GM19351 (cell line): ENCODE results near the gene TMEM232.
A peak's percentile ranks its signal among the peaks of the same experiment; 100 is the strongest.

Experiments
- ATAC-seq: cut with Tn5 transposase; IDR thresholded peaks from one replicate; pipeline ENCODE4 v1.9.1; 2021; ENCODE audit warnings: mild to moderate bottlenecking, moderate library complexity; ENCODE audit not compliant: unreplicated experiment

TMEM232 gene

DNA sequence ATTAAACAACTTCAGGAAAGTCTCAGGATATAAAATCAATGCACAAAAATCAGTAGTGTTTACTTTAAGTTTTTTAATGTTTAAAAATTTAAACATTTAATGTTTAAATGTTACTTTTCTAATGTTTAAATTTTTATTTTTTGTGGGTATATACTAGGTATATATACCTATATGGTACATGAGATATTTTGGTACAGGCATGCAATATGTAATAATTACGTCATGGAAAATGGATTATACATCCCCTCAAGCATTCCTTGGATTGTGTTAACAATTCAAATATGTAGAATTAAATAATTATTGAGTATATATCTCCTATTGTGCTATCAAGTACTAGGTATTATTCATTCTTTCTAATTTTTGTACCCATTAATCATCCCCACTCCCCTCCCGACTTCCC lies 291.3 kb downstream of the TMEM232 start:
- ATAC-seq, result no peak

DNA sequence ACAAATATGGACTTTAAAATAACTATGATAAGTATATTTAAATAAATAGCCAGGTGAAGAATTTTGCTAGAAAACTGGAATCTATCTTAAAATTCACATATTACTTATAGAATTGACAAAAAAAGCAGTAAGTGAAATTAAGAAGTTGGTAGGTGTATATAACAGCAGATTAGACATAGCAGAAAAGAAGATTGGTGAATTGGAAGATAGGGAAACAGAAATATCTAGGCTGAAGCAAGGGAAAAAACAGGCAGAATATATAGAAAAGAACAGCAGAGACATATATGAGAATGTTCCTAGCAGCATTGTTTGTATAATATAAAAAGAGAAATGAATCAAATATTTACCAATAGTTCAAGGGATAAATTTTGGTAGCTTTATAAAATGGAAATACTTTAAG lies 294.9 kb downstream of the TMEM232 start:
- ATAC-seq, result no peak

DNA sequence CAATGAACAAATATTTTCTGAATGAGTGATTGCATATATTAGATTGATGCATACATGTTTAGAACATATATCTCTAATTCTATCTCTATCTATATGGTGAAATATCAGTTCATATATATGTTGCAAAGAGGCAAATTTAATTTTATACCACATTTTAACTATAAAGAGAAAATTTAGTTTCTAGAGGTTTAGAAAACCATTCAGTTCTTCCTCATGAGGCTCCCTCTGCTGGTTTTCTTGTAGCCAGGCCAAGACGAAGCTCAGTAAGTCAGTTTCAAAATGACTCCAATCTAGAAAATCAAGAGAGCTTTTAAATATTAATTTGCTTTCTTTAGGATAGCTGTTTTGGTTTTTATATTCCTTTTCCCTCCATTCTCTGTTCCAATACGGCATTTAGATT lies 312.1 kb downstream of the TMEM232 start:
- ATAC-seq, result peak; percentile 83

DNA sequence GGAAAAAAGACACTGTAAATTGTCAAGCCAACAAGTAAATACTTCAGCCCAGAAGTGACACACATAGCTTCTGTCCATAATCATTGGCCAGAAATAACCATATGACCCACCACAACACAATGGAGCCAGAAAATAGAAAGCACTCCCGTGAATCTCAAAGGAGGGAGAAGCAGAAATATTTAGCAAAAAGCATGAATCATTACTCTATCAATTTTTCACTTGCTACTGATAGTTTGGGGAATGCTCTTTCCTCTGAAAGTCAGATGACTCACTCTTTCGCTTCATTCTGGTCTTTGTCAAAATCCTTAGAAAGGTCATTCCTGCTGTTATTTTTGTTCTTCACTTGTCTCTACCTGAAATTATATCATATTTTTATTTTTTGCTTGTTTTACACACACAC lies 312.6 kb downstream of the TMEM232 start:
- ATAC-seq, result no peak

DNA sequence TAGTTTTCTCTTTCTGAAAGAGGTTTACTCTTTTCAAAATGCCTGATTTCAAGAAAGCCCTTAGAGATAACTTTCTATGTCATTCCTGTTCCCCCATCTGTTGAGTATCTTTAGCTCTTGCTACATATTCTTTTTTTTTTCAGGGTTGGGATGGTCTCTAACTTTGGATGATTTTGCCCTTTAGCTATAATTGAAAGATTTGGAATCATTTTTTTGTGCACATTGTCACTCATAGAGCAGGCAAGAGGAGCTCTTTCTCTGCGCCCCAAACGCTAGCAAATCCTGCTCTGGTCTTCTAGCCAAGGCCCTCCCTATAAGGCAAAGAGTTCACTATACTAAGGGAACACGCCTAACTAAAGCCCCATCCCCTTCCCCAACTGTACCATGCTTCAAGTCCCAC lies 316.9 kb downstream of the TMEM232 start:
- no peak for ATAC-seq

DNA sequence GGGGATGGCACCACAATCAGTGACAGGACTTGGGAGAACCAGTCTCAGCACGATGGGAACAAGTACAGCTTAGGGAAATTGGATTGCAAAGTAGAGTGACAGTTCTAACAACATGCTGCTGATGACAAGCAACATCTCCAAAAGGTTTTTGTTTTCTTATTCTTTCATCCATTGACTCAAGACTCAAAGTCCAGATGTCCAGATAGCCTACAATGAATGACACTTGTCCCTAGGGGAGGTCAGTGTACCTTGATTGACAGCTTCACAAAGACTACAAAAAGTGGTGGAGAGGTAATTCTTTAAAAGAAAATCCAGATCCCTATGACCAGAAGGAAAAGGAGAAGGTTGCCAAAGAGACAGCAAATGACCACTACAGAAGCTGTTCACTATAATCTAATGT lies 323.9 kb downstream of the TMEM232 start:
- ATAC-seq, result no peak

DNA sequence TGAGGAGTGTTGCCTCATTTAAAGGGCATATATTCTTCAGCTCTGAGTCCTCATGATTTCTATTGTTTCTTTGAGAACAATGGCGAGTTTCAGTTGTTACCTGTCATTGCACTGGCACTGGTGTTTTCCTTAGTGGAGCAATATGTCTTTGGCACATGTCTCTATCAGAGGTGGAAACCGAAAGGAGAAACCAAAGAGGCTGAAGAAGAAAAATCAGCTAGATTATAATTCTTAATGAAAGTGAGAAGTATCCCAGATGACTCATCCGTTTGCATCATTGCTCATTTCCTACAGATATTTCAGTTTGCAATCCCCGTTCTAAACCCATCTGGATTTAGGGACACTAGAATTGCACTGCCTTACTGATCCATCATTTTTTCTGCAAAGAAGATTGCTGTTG lies 324.6 kb downstream of the TMEM232 start:
- no peak for ATAC-seq

DNA sequence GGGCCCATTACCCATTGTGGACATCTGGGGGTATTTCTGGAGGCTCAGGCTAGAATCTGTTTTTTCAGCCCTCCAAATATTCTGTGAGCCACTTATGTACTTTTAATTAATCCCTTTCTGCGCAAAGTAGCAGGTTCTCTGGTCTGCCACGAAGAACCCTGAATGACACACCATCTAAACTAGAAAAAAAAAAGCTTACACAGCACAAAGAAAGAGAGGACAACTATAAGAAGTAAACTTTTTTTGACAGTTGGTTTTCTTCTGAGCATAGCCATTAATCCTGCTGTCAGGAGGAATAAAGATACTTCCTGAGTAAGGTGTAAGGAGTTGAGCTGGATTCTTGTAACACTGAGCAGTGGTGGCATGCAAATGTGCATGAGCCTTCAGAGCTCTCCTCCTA lies 327.5 kb downstream of the TMEM232 start:
- no peak for ATAC-seq

DNA sequence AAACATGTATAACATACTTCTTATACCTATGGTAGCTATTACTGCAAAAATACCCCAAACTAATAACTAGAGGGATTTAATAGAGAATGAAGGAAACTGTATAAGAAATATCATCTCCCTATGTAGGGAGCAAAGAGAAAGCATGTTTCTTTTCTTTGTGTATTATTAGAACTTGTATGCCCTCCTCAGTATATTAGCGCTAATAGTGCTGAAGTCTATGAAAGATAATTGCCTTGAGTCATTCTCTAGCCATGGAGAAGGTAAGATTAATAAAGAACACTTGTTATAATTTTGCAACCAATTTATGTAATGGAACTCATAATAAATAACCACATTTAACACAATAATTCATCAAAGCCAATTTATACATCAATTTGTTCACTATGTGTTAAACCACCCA lies 329.2 kb downstream of the TMEM232 start:
- no peak for ATAC-seq

DNA sequence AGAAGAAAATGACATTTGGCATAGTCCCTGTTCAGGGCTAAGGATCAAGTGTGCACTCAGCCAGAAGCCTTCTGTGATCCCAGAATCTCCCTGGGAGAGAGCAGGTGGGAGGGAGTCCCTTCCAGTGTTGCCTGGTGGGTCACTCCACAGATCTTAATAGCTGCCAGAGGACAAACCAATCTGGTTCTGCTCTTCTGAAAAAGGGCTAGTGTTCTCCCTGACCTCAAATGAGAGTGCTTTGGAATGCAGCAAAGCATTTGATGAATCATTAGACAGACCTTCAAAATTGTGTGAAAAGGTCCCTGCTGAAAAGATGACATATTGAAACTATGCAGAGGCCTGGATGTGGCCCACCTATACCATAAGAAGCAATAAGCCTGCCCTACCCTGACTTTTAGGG lies 339.7 kb downstream of the TMEM232 start:
- no peak for ATAC-seq

DNA sequence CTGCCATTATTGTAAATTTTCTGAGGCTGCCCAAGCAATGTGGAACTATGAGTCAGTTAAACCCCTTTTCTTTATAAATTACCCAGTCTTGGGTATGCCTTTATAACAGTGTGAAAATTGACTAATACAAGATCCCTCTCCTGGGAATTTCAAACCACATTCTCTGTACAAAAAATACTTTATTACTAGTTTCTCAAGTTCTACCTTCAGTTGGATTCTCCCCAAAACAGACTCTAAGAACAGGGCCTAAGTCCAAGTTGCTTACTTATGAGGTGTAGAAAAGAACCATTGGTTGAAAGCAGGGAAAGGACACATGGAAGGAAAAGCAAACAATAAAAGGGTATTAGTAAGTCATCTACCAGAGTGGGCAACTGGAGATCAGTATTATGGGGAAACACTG lies 343.2 kb downstream of the TMEM232 start:
- no peak for ATAC-seq

DNA sequence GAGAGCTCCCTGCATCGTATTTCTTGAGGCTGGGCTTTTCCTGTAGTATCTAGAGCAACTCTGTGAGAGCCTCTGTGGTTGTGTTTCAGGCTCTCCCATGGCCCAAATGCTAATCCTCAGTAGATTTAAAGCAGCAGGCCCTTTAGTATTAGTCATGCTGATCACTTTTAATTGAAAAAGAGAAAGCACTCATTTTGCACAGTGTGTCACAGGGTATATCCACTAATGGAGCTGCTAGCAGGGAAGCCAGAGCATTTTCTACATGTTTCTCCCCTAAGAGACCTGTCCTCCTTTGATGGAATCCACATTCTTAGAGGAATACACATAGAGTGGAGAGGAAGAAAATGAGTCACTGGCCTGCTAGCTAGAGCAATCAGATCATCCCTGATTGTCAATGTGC lies 348.5 kb downstream of the TMEM232 start:
- no peak for ATAC-seq

DNA sequence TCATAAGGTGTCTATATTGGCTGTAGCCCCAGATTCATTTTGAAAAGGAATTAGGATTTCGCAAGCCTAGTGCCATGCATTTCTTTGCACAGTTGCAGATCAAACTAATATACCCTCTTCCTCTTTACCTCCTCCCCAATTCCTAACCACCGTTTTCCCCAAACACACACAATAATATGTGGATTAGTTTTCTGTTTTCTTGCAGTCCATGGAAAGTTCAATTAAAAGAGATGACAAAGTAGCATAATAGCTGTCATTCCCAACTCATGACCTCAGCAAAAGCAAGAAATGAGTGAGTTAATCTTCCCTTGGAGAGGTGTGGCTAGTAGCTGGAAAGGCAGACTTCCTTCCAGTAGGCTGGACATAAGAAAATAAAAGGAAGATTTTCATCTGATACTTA lies 349.1 kb downstream of the TMEM232 start:
- no peak for ATAC-seq

DNA sequence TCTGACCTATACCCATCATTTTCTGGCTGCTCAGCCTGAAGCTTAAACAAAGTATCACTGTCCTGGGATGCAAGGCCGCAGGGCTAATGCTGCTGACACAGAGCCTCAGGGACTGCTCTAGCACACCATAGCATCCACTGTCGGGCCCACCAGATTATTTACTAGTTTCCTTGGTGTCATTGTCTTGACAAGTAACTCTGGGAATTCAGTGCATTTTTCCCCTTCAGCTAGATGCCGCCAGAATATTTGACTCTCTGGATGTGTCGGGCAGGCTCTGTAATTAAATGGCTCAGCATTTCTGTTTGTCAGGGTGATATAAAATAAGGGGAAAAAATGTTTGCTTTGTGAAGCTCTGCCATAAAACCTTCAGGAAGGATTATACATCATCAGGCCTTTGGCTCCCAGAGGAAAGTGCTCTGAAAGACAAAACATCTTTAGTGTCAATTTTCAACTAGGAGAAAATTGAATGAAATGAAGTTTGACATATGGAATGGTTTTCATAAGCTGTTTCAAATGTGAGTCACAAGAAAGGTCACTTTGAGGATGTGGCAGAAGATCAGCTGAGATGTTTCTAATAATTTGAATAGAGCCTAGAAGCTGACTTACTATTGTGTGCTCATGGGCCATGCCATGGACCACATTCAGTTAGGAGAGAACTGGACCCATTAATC lies 350.1 kb downstream of the TMEM232 start:
- ATAC-seq, result no peak

DNA sequence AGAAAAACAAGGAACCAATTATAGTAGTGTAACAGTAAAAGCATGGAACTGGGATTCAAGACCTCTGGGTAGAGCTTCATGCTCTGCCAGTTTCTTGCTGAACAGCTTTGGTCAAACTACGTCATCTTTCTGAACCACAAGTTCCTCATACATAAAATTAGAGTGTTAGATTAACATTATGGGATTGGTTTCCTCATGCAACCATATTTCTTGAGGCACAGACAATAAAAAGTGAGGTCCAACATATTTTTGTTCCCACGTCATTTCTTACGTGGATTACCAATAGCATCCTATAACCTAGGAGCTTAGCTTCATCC lies 354.8 kb downstream of the TMEM232 start:
- ATAC-seq, result peak; percentile 92

DNA sequence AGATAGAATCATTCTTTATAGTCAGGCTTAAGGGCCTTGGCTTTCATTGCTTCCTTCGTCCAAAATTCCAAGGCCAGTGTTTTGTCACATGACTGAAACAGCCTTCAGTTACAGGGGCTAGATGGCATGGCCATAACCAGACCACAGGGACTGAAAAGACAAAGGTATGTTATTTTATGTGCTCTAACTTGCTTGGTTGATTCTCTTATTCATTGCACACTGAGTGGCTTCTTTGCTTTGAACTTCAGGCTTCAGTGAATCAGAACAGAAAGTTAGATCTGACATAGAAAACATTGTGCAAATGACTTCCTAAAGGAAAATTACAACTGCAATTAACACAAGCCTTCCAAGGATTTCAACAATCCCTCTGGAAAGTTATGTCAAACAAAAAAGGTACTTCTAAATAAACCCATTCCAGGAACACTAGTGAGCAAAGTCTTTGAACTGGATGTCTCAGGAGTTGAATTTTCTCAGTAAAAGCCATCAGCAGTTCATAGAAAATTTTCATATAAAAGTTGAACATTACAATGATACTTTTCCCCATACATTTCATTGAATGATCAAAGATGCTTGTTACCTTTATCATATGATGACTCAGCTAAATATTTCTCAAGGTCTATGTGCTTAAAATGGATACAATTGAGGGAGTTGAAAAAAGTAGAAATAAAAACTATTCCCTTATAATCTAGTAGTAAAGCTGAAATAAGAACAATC lies 355.3 kb downstream of the TMEM232 start:
- ATAC-seq, result peak; percentile 34
